22Rv1 (cell line): ENCODE data around the gene IL1R1.
"Not testable (repeated sequence)": the region's sequence is repeated elsewhere in the genome, so short reads cannot be mapped to it uniquely, and the experiment has no call there.

Experiments
- H3K27ac ChIP-seq: fragments of 450-650 bp; 2 replicates; pipeline ENCODE4 v1.5.1; 2017
- CTCF ChIP-seq: fragments of 450-650 bp; IDR thresholded peaks from 2 replicates; pipeline ENCODE4 v1.5.1; 2017; ENCODE audit warnings: mild to moderate bottlenecking
- ZFX ChIP-seq: fragments of 450-650 bp; IDR thresholded peaks from 2 replicates; pipeline ENCODE4 v1.6.1; 2017; ENCODE audit warnings: antibody characterized with exemption, borderline replicate concordance

IL1R1 gene

DNA sequence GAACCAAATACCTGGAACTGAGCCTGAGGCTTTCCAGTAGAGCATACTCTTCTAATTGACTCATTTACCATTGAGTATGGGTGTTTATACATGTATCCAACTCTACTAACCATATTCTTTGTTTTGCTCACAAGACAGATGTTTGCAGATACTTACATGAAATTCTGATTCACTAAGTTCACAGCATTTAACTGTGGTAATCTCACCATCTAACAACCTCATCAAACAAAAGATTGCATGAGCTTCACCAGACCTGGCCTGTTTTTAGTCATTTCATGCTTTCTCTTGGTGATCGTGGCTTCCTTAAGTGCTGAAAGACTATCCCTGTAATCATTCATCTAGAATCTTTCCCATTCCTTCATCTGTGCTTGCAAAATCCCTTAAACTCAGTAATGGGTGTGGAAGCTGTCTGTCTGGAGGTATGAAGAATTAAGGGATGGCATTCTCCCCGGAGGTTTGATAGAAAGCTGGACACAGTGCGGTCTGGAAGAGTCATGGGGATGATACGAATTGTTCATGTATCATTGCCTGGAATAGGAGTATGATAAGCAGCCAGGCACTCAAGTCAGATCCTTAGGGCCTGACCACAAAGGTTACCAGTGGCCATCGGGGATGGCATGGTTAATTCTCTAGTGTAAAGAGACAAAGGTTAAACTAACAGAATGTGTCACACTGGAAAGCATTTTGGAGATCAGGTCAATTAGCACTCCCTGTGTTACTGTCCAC is 42.0 kb upstream of the IL1R1 start:
- TF ChIP-seq CTCF (no peak), ZFX (no peak)
- H3K27ac ChIP-seq, result no peak overlapping the region

DNA sequence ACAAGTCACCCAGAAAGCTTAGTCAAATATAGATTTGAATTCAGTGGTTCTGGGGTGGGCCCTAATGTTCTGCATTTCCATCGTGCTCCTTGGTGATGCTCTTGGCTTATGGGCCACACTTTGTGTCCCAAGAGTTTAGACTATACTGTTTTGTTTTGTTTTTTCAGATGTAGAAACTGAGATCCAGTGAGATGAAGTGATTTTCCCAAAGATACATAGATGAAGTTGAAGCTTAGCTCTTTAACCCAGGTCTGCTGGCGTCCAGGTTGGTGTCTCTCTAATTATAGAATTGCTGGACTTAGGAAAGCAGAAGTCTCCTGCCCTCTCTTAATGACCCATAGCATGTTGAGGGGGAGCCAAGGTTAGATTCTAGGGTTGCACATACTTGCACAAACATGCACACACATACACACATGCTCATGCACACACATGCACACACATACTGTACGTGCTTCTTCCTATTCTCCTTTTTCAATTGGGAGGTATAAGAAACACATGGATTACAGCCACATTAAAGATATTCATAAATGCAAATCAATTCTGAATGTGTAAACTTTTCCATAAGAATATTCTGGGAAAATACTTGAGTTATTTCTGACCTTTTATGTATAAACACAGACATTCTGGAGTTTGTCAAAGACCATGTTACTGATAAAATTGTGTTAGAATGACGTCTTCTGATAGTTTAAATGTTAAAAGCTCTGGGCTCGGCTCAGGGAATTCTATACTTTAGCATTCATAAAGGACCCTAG is 41.3 kb upstream of the IL1R1 start:
- H3K27ac ChIP-seq, result no peak overlapping the region

GRCh38 chr2:102101849-102102635 is 40.5 kb upstream of the IL1R1 start:
- TF ChIP-seq ZFX (no peak), CTCF (no peak)
- no peak overlapping the region for H3K27ac ChIP-seq

More for the DNA sequence above, 41.3 kb upstream of the IL1R1 start:
- TF ChIP-seq ZFX (no peak), CTCF (no peak)

- not testable (repeated sequence) for H3K27ac ChIP-seq
These were observed 40.0 kb upstream of the IL1R1 start for GRCh38 chr2:102102636-102102948.

GRCh38 chr2:102103284-102103683 is 39.3 kb upstream of the IL1R1 start:
- TF ChIP-seq ZFX (no peak), CTCF (no peak)
- H3K27ac ChIP-seq, result no peak overlapping the region

DNA sequence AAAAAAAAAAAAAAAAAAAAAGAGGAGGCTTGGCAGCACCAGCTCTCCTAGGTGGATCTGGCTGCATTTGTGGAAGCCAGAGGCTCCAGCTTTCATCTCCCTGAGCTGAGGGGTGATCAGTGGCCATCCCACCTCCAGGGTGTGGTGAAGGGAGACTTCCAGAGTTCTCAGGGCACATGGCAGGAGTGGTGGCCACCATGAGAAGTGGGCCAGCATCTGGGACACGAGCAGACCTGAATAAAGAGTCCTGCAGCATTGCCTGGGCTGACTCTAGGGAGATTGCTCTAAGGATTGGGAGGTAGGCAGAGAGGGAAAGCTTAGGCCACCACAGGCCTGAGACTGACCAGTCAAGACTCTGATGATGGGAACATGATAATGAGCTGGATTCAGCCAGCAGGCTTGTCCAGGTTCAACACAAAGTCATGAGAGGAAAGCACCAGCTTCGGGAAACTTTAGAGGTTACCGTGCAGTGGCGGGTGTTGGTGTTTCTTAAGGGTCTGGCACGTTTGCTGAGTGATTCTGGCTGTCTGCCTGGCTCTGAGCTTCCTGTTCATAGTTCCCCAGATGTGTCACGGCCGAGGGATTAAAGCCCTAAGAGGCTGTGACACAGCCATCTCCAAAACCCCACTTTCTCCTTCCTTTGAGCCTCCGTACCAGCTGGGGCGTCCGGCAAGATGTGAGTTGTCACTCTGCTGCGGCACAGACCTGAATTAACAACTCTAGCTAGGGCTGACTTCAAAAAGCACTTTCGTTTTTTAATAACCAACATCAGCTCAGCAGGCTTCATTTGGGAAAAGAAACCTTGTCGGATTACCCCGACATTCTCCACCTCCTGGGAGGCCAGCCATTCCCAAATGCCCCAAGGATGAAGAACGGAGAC is 38.3 kb upstream of the IL1R1 start:
- H3K27ac ChIP-seq, result no peak overlapping the region
- TF ChIP-seq CTCF (no peak), ZFX (no peak)

- H3K27ac ChIP-seq, result peak overlapping the region; percentile 53
These were observed 36.4 kb upstream of the IL1R1 start for GRCh38 chr2:102106133-102106556.

DNA sequence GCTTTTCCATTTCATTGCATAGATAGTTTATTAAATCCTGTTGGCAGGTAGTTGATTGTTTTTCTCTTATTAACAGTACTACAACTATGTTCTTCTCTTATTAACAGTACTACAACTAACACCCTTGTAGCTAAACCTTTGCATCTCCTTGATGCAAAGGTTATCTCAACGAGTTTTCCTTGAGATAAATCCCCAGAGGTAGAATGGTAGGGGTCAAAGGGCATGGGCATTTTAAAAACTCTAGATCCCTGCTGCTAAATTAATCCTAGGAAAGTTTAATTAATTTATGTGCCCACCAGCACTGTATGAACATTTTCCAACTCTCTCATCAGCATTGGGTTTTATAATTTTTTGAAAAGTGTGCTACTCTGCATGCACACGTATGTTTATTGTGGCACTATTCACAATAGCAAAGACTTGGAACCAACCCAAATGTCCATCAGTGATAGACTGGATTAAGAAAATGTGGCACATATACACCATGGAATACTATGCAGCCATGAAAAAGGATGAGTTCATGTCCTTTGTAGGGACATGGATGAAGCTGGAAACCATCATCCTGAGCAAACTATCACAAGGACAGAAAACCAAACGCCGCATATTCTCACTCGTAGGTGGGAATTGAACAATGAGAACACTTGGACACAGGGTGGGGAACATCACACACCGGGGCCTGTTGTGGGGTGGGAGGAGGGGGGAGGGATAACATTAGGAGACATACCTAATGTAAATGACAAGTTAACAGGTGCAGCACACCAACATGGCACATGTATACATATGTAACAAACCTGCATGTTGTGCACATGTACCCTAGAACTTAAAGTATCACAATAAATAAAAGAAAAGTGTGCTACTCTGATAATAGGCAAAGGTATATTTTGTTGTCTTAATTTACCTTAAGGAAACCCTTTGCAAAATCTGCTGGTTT is 35.5 kb upstream of the IL1R1 start:
- H3K27ac ChIP-seq, result peak overlapping the region; percentile 53

More at GRCh38 chr2:102106133-102106556, 36.4 kb upstream of the IL1R1 start:
- TF ChIP-seq ZFX (no peak), CTCF (no peak)
